Skin epidermis (tissue), 12 donors: ENCODE measurements around the gene PIN1.
A peak's percentile ranks its signal among the peaks of the same experiment; 100 is the strongest.
"Not testable (repeated sequence)": the region's sequence is repeated elsewhere in the genome, so short reads cannot be mapped to it uniquely, and the experiment has no call there.

ENCODE experiments used
- H3K27ac ChIP-seq, 21 experiments: fragments of 200-600 bp; sonication (generic) in 11 of 21; one replicate each; pipeline ENCODE4 v1.5.0; 2020; ENCODE audit warnings: mild to moderate bottlenecking in 3 of 21, inconsistent platforms in 2 of 21, moderate library complexity in 2 of 21
- H3K4me3 ChIP-seq, 7 experiments: fragments of 200-600 bp; sonication (generic) in 2 of 7; one replicate each; pipeline ENCODE4 v1.5.0; 2020; ENCODE audit warnings: inconsistent platforms in 2 of 7, mild to moderate bottlenecking in 2 of 7, moderate library complexity in 1 of 7

The PIN1 gene

GRCh38 chr19:9811139-9811538 lies 24.0 kb upstream of the PIN1 start:
- no peak overlapping the region for H3K4me3 ChIP-seq
- no peak overlapping the region for H3K27ac ChIP-seq

DNA sequence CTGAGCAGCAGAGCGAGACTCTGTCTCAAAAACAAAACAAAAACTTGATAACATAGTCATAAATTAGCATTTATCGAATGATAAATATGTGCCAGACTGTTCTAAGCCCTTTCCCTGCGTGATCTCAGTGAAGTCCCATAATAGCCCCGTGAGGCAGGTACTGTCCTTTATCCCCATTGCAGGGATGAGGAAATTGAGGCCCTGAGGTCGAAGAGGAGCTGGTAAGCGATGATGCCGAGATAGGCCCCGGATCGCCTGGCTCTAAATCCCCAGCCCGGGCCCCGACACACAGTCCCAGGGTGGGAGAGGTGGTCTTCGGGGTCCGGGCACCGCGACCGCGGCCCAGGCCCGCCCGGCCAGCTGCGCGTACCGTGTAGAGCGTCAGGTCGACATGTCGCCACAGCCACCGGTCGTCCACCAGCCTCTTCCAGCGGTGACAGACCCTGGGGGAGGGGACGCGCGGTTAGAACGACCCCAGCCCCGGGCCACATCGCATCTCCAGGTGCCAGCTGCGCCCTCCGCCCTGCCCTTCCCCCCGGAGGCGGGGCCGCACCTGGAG lies 16.9 kb upstream of the PIN1 start:
- peak overlapping the region; percentile 60 to 97 (median 91) for H3K27ac ChIP-seq
- H3K4me3 ChIP-seq: peak overlapping the region; percentile 73 to 99 (median 88)

- H3K27ac ChIP-seq: peak within 1 kb of the TSS; percentile 60 to 97 (median 91)
- H3K4me3 ChIP-seq: peak within 1 kb of the TSS; percentile 73 to 99 (median 88)
Measured at GRCh38 chr19:9818734-9819595, 16.2 kb upstream of the PIN1 start, which contains the start of gene FBXL12. Gene FBXL12, minus strand, starts transcription at chr19:9819079. Its CDS starts 266 bp downstream, at chr19:9818813.

DNA sequence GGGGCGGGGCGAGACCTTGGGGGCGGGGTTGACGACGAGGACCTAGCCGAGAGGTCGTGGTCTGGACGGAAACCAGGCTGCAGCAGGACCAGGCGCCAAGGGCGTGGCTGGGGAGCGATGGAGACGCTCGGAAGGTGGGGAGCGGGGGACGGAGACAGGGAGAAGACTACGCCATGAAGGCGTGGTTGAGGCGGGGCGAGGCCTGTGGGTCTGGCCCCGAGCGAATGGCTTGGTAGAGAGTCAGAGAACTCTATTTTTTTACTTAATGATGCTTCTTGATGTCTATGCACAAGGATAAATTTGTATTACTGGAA lies 15.6 kb upstream of the PIN1 start:
- peak overlapping the region; percentile 17 to 88 (median 28) for H3K4me3 ChIP-seq
- peak overlapping the region in 17 of 21 experiments; percentile 38 to 96 (median 88) for H3K27ac ChIP-seq

- peak overlapping the region in 3 of 7 experiments; percentile 22 to 88 (median 28) for H3K4me3 ChIP-seq
- H3K27ac ChIP-seq: peak overlapping the region in 16 of 21 experiments; percentile 38 to 96 (median 86)
Measured at GRCh38 chr19:9820034-9820433, 15.1 kb upstream of the PIN1 start.

DNA sequence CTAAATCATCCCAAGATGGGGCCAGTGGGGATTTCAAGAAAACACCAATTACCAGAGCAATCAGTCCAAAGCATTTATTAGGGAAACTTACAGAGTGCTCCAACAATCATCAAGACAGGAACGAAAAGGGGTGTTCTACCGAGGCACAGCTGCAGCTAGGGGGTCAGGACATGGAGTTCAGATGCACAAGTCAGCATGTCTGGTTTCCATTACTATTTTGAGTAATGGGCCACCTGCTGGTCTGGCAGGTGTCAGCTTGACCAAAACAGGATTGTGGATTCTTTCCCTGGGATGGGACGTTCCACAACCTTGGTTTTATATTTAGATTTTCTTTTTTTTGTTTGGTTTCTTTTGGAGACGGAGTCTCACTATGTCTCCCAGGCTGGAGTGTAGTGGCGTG lies 11.3 kb upstream of the PIN1 start:
- no peak overlapping the region for H3K27ac ChIP-seq
- no peak overlapping the region for H3K4me3 ChIP-seq

- Histone ChIP-seq H3K27ac (peak within 1 kb of the TSS; percentile 52 to 92 (median 86)), H3K4me3 (peak within 1 kb of the TSS; percentile 76 to 95 (median 81))
Measured at GRCh38 chr19:9827289-9828238, 7.6 kb upstream of the PIN1 start, which contains the start of gene UBL5. Gene UBL5, plus strand, starts transcription at chr19:9827918. Its CDS starts 420 bp downstream, at chr19:9828338.

DNA sequence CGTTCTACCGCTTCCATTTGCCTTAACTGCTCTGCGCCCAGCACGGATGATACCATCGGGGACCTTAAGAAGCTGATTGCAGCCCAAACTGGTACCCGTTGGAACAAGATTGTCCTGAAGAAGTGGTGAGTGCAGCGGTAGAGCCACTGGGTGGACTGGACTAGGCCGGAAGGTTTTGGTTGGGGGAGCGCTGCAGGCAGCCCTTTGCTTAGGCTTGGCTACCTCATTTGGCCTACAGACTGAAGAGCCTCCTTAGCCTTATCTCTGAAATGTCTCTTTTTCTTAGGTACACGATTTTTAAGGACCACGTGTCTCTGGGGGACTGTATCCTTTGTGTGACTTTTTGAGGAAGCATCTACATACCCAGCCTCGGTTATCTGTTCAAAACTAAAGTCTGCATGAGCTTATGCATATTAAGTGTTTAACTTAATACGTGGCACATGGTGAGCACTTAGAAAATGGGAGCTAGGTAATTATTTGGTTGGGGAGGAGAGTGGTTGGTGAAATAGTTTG lies 6.5 kb upstream of the PIN1 start:
- Histone ChIP-seq H3K27ac (peak overlapping the region in 16 of 21 experiments; percentile 53 to 92 (median 88)), H3K4me3 (peak overlapping the region; percentile 76 to 95 (median 81))

DNA sequence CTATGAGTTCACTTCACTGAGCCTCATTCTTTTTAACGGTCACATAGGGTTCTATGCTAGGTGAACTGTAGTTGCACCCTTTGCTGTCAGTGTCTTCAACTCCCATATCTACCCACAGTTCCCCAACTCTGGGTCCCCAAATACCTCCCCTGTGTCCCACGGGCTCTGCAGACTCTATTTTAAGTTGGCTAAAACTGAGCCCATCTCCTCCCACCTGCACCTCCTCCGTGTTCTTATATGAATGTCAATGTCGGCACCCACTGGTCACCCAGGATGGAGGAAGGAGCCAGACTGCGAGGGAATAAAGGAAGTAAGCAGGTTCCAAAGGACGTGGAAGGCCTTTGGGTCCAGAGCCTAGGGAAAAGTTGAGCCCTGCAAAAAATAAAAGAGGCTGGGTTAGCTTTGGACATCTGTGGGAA lies 802 bp upstream of the PIN1 start:
- Histone ChIP-seq H3K4me3 (peak overlapping the region; percentile 69 to 99 (median 92)), H3K27ac (peak overlapping the region in 6 of 21 experiments; percentile 20 to 77 (median 58))

GRCh38 chr19:9835507-9835949 lies 410 bp downstream of the PIN1 start:
- peak overlapping the region; percentile 69 to 99 (median 92) for H3K4me3 ChIP-seq
- H3K27ac ChIP-seq: peak overlapping the region; percentile 51 to 94 (median 83)

- H3K27ac ChIP-seq: peak overlapping the region in 7 of 21 experiments; percentile 62 to 94 (median 85)
- H3K4me3 ChIP-seq: peak overlapping the region; percentile 69 to 99 (median 92)
Measured at GRCh38 chr19:9836021-9836420, 903 bp downstream of the PIN1 start.

GRCh38 chr19:9838324-9838723 lies 3.2 kb downstream of the PIN1 start:
- no peak overlapping the region for H3K27ac ChIP-seq

GRCh38 chr19:9839415-9839814 lies 4.3 kb downstream of the PIN1 start:
- H3K27ac ChIP-seq: no peak overlapping the region
- H3K4me3 ChIP-seq: no peak overlapping the region

More at GRCh38 chr19:9838324-9838723, 3.2 kb downstream of the PIN1 start:
- no peak overlapping the region for H3K4me3 ChIP-seq

DNA sequence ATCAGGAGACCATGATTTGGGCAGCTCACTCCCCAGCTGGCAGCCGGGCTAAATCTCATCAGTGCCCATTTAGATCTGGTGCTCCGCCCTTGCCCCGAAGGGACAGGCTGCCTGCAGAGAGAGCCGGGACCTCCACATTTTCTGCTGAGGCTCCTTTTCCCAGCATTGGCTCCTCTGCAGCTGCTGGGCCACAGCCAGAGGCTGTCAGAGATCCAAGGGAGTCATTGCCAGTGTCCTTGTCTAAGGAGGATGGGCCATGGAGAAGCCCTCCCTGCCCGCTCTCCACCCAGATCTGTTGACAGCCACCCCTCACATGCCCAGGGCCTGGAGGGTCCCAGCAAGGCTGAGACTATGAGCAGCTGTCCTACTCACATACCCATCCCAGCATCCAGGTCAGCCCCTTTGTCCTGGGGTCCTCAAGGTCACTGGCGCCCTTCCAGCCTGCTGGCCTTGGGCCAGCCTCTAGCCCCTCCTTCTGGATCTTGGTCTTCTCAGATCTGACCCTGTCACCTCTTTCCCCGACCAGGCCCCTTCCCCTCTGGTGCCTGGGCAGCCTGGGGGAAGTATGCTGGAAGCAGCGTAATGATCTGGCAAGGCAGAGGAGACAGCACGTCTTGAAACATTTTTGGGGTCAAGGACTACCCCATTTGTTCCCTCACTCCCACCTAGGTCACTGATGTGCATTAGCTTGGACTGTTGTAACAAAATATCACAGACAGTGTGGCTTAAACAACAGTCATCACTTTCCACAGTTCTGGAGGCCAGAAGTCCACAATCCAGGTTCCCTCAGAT lies 7.9 kb downstream of the PIN1 start:
- no peak overlapping the region for H3K4me3 ChIP-seq
- no peak overlapping the region for H3K27ac ChIP-seq

DNA sequence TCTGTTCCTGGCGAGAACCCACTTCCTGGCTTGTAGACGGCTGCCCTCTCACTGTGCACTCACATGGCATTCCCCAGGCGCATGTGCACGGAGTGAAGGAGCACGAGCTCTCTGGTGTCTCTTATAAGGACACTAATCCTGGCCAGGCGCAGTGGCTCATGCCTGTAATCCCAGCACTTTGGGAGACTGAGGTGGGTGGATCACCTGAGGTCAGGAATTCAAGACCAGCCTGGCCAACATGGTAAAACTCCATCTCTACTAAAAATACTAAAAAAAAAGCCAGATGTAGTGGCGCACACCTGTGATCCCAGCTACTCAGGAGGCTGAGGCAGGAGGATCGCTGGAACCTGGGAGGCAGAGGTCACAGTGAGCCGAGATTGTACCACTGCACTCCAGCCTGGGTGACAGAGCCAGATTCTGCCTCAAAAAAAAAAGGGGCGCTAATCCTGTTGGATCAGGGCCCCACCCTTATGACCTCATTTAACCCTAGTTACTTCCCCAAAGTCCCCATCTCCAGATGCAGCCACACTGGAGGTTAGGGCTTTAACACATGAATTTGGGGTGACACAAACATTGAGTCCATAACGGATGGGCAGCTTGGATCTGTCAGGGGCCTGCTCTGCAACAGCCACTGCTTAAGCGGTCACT lies 8.6 kb downstream of the PIN1 start:
- H3K27ac ChIP-seq, H3K4me3 ChIP-seq: not testable (repeated sequence)

DNA sequence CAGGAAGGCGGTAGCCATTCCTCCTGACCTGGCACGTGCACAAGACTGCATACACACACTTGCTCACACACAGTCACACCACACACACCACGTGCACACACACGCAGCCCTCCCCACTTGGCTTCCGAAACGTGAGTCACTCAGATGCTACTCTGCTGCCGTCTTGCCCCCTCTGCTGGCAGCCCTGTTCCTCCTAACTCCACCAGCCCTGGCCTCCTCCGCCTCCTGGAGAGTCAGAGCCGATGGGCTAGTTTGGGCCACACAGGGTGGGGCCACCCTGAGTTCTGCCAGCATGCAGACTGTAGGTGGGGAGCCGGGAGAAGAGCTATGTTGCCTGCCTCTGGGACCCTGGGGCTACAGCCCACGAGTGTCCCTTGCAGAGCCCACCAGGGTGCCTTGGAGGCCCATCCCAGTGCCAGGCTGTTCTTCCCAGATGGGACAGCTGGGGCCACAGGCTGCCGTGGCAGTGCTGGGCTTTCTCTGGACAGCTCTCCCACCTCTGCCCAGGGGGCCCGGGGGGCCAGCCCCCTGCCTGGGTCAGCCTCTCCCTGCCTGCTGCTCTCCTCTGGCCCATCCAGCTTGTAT lies 12.1 kb downstream of the PIN1 start:
- peak overlapping the region in 12 of 21 experiments; percentile 12 to 61 (median 38) for H3K27ac ChIP-seq
- H3K4me3 ChIP-seq: no peak overlapping the region

- Histone ChIP-seq H3K27ac (peak overlapping the region in 4 of 21 experiments; percentile 6 to 37 (median 30)), H3K4me3 (no peak overlapping the region)
Measured at GRCh38 chr19:9848060-9848459, 12.9 kb downstream of the PIN1 start.

GRCh38 chr19:9848762-9849161 lies 13.6 kb downstream of the PIN1 start:
- H3K27ac ChIP-seq: no peak overlapping the region
- H3K4me3 ChIP-seq: no peak overlapping the region
